ENCODE results near the gene TMEM150B.

DNA sequence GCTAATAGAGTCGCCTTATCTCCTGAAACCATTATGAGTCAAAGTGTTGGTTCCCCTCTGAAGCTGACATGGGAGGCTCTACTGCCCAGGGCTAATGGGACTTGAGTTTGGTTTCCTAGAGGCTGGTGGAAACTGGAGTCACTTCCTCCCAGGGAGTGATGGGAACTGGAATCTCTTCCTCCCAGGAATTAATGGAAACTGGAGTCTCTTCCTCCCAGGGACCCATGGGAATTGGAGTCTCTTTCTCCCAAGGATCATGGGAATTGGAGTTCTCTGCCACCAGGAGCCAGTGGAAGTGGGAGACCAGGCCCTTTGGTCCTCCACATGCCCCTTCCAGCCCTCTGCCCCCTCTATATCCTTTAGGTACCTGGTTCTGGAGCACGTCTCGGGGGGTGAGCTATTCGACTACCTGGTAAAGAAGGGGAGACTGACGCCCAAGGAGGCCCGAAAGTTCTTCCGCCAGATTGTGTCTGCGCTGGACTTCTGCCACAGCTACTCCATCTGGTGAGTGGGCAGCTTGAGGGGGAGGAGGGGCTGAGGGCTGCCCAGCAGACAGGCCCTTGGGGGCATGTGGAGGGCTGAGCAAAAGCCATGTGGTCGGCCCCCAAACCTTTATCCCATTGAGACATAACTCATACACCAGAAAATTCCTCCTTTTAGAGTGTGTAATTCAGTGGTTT is 35.9 kb downstream of the TMEM150B start:
- TF ChIP-seq, protein P1, sequence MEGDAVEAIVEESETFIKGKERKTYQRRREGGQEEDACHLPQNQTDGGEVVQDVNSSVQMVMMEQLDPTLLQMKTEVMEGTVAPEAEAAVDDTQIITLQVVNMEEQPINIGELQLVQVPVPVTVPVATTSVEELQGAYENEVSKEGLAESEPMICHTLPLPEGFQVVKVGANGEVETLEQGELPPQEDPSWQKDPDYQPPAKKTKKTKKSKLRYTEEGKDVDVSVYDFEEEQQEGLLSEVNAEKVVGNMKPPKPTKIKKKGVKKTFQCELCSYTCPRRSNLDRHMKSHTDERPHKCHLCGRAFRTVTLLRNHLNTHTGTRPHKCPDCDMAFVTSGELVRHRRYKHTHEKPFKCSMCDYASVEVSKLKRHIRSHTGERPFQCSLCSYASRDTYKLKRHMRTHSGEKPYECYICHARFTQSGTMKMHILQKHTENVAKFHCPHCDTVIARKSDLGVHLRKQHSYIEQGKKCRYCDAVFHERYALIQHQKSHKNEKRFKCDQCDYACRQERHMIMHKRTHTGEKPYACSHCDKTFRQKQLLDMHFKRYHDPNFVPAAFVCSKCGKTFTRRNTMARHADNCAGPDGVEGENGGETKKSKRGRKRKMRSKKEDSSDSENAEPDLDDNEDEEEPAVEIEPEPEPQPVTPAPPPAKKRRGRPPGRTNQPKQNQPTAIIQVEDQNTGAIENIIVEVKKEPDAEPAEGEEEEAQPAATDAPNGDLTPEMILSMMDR (IDR thresholded peaks at IDR 0.05) = no peak
- no peak for TF ChIP-seq POLR2A (IDR thresholded peaks at IDR 0.05)
